Measurements from ENCODE around the gene IGFBP7.
A peak's percentile ranks its signal among the peaks of the same experiment; 100 is the strongest.

Gene IGFBP7

DNA sequence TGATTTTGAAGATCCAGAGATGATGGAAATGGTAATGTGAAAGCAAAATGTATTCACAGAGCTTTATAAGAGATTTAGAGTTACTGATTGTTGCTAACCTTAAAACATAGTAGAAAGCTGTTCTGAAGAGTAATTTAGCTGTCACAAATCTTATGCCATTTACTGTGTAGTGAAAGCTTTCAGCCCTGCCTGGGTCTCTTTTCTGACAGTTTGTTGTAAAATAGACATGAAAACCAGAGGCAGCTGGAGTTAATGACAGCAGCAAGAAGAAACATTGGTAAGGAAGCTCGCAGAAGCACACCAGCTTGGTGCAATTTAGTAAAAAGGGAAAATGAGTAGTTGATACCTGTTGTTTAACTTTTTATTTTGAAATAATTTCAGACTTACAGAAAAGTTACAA, 110.4 kb downstream of the IGFBP7 start:
- DNase-seq (ENCODE audit: low read depth) = no peak
- no peak overlapping the region for H3K4me3 ChIP-seq (ENCODE audit: low read depth, low read length)
- TF ChIP-seq, protein P1, sequence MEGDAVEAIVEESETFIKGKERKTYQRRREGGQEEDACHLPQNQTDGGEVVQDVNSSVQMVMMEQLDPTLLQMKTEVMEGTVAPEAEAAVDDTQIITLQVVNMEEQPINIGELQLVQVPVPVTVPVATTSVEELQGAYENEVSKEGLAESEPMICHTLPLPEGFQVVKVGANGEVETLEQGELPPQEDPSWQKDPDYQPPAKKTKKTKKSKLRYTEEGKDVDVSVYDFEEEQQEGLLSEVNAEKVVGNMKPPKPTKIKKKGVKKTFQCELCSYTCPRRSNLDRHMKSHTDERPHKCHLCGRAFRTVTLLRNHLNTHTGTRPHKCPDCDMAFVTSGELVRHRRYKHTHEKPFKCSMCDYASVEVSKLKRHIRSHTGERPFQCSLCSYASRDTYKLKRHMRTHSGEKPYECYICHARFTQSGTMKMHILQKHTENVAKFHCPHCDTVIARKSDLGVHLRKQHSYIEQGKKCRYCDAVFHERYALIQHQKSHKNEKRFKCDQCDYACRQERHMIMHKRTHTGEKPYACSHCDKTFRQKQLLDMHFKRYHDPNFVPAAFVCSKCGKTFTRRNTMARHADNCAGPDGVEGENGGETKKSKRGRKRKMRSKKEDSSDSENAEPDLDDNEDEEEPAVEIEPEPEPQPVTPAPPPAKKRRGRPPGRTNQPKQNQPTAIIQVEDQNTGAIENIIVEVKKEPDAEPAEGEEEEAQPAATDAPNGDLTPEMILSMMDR (conservative IDR thresholded peaks at IDR 0.05; ENCODE audit: low read depth, low read length) = no peak

- peak; percentile 85 for DNase-seq (ENCODE audit: low read depth)
- no peak overlapping the region for H3K4me3 ChIP-seq (ENCODE audit: low read depth, low read length)
- TF ChIP-seq, protein P1 (conservative IDR thresholded peaks at IDR 0.05; ENCODE audit: low read depth, low read length) = no peak
These were observed 114.7 kb downstream of the IGFBP7 start for GRCh38 chr4:56995525-56995924.

- TF ChIP-seq, protein P1 (conservative IDR thresholded peaks at IDR 0.05; ENCODE audit: low read depth, low read length) = no peak
- no peak overlapping the region for H3K4me3 ChIP-seq (ENCODE audit: low read depth, low read length)
- peak; percentile 70 for DNase-seq (ENCODE audit: low read depth)
These were observed 119.9 kb downstream of the IGFBP7 start for GRCh38 chr4:56990109-56990905.

DNA sequence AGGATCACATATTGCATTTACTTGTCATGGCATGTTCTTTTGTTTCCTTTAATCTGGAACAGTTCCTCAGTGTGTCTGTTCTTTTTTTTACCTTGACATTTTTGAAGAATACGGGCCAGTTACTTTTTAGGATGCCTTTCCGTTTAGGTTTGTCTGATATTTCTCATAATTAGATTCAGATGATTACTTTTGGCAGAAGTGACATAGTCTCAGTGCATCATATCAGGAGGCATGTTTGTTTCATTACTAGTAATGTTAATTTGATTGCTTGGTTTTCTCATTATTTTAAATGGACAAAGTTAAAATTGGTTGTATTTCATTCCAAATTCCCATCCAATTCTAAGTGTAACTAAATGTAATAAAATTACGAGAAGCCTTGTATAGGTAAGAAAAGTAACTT, 123.2 kb downstream of the IGFBP7 start:
- TF ChIP-seq, protein P1 (conservative IDR thresholded peaks at IDR 0.05; ENCODE audit: low read depth, low read length) = no peak
- DNase-seq (ENCODE audit: low read depth) = no peak
- H3K4me3 ChIP-seq (ENCODE audit: low read depth, low read length) = no peak overlapping the region

DNA sequence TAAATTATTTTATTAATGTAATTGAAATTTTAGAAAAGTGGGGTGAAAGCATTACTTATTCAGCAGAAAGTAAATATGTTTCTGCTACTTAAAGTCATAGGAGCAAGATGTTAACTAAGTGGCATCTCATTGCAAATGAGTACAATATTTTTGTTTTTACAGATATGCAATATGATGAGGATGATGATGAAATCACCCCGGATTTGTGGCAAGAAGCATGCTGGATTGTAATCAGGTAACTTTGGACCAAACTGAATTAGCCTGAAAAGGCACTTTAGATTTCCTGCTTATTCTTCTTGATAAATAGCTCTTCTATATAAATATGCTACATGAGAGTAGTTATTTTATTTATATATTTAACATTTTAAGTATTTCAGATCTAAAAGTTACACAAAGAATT, 124.0 kb downstream of the IGFBP7 start:
- TF ChIP-seq, protein P1 (conservative IDR thresholded peaks at IDR 0.05; ENCODE audit: low read depth, low read length) = no peak
- DNase-seq (ENCODE audit: low read depth) = peak; percentile 7
- no peak overlapping the region for H3K4me3 ChIP-seq (ENCODE audit: low read depth, low read length)

- TF ChIP-seq, protein P1 (conservative IDR thresholded peaks at IDR 0.05; ENCODE audit: low read depth, low read length) = no peak
- DNase-seq (ENCODE audit: low read depth) = peak; percentile 72
- H3K4me3 ChIP-seq (ENCODE audit: low read depth, low read length) = peak overlapping the region; percentile 31
These were observed 128.4 kb downstream of the IGFBP7 start for GRCh38 chr4:56981795-56982201.

Data from choroid plexus epithelial cell (primary cell).